ENCODE results near the gene NBPF1.
"Not testable (repeated sequence)": the region's sequence is repeated elsewhere in the genome, so short reads cannot be mapped to it uniquely, and the experiment has no call there.

NBPF1 gene

DNA sequence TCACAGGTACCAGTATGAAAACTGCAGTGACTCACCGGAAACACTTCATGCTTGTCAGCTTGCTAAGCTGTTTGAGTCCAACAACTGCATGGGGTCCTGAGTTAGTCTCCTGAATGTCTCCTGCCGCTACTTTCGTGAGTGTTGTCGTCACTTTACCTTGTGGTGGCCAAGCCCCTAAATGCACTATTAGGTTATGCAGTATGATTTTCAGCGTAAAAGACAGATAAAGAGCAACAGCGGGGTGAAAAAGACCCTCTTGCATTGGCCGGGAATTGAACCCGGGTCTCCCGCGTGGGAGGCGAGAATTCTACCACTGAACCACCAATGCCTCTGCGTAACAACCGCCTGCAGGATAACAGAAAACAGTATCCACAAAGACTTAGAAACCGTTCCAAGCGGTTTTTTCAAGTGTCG is 67.7 kb downstream of the NBPF1 start:
- DNase-seq (ENCODE audit: low spot score), result peak; percentile 31

DNA sequence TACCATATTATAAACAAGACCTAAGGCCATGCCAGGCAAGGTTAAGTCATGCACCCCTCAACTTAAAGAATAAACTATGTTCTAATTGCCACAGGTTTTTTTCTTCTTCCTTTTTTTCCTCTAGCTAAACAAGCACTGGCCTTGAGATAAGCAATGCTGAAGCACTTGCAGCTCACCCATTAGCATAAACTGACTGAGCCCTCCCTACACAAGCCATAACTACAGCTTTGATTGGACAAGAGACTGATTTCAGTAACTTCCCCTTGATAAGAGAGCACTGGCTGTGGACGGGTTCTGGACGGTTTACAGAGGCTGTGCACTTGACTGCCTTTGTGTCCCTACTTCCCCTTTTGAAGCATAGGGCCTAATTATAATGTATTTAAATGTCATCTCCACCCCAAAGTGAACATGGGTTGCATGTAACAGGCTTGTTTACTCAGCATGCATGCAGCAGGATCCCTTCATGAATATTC is 72.9 kb downstream of the NBPF1 start:
- DNase-seq (ENCODE audit: low spot score), result not testable (repeated sequence)

DNA sequence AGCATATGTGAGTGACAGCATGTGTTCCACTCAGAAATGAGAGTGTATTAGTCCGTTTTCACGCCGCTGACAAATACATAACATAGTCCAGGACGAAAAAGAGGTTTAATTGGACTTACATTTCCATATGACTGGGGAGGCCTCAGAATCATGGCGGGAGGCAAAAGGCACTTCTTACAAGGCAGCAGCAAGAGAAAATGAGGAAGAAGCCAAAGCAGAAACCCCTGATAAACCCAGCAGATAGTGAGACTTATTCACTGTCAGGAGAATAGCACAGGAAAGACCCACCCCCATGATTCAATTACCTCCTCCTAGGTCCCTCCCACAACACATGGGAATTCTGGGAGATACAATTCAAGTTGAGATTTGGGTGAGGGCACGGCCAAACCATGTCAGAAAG is 75.8 kb downstream of the NBPF1 start:
- not testable (repeated sequence) for DNase-seq (ENCODE audit: low spot score)

DNA sequence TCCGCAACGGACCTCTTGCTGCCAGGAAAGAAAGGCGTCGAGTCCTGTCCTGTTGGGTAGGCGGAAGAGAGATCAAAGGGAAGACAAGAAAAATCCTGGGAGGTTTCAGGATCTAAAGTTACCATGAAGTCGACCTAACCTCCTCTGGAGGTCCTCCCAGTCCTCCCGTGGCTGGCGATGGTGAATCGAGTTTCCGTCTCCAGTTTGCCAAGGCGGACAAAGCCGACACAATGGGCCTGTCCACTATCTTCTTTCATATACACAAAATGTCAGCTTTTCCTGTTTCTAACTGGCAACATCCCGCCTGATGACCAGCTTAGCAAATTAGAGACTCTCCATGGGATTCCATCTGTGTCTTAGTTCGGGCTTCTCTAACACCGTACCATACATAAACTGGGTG is 76.6 kb downstream of the NBPF1 start:
- DNase-seq (ENCODE audit: low spot score), result not testable (repeated sequence)

DNA sequence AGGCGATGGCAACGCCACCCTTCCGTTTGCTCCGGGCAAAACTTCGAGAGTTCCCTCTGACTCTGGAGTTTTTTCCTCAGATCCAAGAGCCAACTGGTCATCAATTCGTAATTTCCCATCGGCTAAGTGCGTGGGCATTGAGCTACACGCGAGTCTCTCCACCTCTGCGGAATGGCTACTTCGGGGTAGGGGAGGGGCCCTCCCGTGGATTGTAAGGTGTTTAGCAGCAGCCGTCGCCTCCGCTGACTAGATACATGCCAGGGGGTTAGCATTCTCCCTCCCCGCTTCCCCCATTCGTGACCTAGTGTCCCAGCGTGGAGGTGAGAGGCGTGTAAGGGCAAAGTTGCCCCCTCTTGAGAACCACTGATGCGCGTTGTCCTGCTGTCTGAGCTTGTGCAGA is 77.5 kb downstream of the NBPF1 start:
- not testable (repeated sequence) for DNase-seq (ENCODE audit: low spot score)

DNA sequence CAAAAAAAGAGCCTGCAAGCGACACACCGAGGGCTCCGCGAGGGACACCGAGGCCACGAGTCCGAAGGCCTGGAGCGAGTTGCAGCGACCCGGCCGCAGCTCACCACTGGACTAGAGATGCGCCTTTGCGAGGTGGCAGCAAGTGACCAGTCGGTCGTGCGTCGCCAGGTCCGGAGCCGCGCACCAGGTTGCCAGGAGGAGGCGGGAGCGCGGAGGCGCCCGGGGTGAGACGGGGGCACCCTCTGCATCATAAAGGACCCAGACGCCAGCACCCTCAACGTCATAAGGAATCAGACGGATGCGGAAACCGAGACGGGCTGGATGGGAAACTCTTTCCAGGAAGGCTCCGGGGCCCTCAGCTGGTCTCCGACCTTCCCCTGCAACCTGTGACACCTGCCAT is 77.9 kb downstream of the NBPF1 start:
- DNase-seq (ENCODE audit: low spot score), result not testable (repeated sequence)

DNA sequence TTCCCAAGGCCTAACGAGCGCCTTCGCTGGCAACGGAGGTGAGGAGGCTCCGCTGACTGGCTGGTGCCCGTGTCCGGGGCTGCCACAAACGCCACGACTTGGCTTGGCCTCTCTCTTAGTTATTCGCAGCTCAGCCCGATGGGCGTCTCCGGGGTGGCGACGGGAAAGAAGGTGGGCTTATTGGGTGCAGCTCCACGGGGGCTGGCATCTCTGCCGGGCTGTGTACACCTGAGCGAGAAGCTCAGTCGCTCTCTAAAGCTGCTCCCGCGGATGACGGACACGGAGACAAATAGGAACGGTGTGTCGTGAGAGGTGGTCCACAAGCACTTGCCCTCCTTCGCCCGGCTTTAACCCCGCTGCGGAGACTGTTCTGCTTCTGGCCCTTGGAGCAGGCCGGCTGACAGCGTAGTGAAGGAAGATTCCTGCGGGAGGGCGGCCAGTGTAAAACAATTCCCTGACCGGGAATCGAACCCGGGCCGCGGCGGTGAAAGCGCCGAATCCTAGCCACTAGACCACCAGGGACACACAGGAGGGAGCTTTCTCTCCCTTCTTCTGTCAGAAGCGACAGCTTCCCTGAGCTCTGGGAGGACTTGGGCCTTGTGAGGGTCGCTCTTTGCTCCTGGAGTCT is 78.4 kb downstream of the NBPF1 start:
- not testable (repeated sequence) for DNase-seq (ENCODE audit: low spot score)

DNA sequence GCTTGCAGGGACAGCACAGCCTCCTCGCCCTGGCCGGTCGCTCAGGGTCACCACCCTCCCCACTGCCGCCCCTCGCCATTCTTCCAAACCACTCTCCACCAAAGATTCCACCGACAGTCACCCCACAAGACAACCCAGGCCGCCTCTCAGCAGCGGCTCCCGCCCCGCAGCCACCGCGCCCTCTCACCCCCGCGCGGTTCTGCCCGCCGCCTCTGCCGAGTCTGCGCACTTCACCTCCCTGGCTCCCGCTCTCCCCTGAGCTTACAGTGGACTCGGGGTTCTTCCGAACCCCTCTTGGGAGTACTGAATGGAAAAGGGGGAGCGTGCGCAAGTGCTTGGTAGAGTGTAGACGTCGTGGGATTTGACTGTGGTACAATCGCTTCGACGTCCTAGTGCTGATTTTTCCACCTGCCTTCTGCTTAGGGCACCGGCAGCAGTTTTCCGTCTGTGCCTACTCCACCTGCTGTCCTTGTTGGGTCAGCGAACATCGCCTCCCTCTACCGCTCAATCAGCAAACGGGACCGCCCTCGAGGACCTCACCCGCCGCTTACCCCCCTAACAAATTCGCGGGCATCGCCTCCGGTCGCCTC is 79.0 kb downstream of the NBPF1 start:
- not testable (repeated sequence) for DNase-seq (ENCODE audit: low spot score)

DNA sequence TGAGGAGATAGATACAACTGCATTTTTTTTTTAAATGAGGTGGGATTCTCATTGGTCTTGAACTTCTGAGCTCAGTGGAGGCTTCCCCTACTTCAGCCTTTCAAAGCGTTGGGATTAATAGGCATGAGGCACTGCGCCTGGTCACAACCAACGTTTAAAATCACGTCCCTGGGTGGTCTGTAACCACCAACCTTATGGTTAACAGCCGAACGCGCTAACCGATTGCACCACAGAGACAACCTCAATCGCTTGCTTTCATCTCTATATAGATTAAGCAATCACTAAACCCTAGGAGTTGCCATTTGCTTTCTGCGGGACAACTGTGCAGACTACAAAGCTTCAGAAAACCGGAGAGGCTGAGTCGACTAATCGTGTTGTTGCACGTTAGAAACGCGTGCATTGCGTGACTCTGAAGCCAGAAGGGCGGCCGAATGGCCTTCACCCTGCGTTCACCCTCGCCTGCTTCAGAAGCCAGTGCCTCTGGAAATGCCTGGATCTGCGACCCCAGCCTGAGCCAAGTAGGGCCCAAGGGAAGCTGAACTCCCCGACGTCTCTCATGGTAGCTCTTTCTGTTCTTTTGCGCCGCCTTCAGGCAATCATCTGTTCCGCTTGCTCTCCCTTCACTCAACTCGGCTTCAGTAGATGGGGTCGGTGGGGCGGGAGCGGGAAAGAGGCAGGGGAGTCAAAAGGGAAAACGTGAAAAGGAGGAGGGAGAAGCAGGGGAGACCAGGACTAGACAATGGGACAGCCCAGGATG is 81.0 kb downstream of the NBPF1 start:
- DNase-seq (ENCODE audit: low spot score), result not testable (repeated sequence)

DNA sequence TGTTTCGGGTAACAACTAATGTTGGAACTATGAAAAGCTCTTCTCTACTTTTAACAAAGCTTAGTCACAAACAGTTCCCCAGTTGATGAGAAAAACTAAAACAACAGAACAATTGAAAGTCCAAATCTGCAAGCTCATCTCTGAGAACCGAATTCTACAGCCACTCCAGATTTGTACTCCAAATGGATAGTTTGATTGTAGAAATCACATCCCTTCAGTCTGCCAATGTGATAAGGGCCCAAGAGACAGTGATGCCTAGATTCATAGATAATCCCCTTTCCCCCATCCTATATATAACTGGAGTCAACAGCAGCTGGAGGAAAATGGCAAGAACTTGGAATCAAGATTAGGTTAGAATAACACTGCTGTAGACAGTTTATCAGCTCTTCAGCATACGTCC is 85.0 kb downstream of the NBPF1 start:
- not testable (repeated sequence) for DNase-seq (ENCODE audit: low spot score)

DNA sequence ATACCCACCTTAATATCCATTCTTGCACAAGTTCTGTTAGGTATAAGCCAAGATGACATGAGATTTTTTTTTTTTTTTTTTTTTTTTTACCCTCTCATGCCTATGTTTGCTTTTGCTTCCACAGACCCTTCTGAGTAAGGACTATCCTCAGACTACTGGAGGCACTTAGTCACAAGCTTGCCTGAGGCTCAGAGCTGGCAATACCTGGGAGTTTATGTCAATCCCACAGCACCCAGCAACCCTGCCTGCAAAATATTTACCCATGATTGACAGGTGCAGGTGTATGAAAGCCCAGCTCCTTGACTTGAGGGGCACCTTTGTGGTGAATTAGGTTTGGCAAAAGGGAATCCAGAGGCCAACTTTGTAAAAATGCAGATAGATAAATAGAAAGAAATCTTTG is 87.6 kb downstream of the NBPF1 start:
- not testable (repeated sequence) for DNase-seq (ENCODE audit: low spot score)

DNA sequence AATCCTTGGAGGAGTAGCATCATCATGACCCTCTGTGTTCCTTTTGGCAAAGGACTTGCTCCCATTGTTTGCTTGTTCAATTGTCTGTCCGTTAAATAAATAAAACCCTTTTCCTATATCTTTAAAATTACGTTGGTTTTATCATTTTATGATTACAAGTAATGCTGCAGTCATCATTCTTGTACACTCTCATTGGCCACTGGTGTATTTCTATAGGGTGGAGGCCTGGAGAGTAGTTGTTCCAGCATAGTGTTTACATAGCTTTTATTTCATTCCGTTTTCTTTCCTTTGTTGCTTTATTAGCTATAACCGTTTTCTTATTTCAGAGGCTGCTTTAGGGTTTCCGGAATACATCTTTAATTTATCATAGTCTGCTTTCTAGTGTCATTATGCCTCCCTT is 91.7 kb downstream of the NBPF1 start:
- not testable (repeated sequence) for DNase-seq (ENCODE audit: low spot score)

DNA sequence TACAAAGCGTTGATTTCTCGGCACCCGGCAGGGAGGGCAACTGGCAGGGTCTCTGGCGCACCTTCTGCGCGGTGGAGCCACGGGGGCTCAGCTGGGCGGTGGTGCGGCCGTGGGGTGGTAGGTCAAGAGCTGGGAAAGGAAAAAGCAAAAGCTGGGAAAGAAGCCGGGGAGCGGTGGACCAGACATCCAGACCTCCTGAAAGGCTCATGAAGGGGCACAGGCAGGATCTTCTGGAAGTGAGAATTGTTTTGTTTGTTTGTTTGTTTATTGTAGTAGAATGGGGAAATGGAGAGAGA is 92.1 kb downstream of the NBPF1 start:
- peak; percentile 2 for DNase-seq (ENCODE audit: low spot score)

DNA sequence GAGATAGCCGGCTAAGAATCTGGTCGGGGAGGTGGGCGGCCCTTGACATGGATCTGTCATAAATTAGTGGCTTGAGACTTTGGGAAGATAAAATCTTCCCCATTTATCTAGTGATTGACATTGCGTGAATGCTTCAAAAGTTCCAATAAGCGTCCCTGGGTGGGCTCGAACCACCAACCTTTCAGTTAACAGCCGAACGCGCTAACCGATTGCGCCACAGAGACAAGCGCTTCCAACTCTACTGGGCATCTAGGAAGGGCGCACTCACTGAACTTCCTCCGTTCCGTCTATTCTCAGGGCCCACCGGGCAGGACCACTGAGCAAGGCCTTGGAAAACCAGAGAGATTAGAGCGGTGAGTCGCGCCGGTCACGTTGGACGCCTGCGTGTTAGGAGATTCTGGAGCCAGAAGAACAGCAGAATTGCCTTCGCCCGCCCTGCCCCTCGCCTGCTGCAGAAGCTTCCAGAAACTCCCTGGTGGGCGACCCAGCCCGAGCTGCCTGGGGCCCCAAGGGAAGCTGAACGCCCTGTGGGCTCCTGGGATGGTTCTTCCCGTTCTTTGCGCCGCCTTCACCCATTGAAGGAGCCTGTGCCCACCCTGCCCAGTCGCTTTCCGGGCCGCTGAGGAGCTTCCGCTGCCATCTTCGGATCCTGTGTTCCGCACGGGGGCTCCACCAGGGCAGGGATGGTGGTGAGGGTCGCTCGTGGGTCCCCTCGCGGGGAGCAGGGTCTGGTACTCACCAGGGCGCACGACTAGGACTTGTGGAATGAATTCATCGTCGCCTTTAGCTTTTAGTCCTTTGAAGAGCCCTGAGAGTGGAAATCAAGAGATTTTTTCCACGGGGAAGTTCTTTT is 92.7 kb downstream of the NBPF1 start:
- peak; percentile 31 for DNase-seq (ENCODE audit: low spot score)

DNA sequence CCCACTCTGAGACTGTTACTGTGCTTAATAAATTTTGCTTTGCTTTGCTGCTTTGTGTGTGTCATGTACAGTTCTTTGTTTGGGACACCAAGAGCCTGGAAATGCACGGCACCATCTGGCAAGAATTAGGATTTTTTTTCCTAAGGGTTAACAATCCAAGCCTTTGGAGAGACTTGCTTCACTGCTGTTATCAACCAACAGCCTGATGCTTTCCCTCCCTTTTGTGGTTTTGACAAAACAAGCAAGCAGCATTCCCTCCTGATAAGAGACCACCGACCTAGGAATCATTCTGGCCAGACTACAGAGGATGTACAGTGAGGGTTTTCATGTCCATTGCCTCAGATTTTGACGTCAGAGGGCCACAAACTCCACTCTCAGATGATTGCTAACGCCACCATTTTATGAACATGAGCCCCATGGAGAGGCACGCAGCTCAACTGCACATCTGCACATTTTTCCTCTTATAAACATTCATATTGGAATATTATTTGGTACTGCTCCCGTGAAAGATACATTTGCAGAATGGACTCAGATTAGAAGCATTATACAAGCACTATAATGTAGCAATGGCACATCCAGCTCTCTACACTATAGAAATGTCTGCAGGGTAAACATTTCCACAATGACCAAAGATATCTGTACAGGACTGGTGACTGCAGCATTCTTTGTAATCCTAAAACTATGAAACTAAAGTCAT is 94.0 kb downstream of the NBPF1 start:
- peak; percentile 4 for DNase-seq (ENCODE audit: low spot score)

DNA sequence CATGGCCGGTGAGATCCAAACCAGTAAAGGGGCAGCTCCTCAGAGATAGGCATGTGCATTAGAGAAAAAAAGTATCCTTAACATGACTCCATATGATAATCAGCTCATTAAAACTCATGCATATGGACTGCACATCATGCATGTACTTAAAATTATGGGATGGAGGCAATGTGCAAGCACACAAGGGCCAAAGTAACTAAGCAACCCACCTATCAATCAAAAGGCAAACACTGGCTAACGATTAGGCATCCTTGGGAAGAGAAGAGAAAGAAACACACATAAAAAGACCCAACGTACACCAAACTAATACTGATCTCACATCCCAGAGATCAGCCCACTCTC is 94.5 kb downstream of the NBPF1 start:
- DNase-seq (ENCODE audit: low spot score), result not testable (repeated sequence)

DNA sequence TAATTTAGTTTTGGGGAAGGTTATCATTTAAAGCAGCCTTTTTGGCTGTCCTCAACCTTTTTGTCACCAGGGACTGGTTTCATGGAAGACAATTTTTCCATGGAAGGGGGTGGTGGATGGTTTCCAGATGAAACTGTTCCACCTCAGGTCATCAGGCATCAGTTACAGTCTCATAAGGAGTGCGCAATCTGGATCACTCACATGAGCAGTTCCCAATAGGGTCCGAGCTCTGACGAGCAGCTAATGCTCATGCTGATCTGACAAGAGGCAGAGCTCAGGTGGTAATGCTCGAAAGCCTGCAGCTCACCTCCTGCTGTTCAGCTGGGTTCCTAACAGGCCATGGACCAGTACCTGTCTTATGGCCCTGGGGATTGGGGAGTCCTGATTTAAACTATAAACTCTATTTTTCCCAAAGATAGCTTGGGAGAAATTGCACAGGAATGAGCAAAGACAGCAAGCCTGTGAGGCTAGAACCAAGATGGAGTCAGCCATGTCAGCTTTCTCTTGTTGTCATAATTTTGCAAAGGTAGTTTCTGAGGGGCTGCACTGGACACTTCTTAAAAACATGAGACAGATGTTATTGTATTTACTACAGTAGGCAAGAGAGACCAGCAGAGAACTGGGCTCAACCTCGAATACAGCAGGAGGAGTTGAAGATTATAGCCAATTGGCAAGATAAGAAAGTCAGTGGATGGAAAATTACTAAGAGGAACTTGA is 96.5 kb downstream of the NBPF1 start:
- not testable (repeated sequence) for DNase-seq (ENCODE audit: low spot score)

DNA sequence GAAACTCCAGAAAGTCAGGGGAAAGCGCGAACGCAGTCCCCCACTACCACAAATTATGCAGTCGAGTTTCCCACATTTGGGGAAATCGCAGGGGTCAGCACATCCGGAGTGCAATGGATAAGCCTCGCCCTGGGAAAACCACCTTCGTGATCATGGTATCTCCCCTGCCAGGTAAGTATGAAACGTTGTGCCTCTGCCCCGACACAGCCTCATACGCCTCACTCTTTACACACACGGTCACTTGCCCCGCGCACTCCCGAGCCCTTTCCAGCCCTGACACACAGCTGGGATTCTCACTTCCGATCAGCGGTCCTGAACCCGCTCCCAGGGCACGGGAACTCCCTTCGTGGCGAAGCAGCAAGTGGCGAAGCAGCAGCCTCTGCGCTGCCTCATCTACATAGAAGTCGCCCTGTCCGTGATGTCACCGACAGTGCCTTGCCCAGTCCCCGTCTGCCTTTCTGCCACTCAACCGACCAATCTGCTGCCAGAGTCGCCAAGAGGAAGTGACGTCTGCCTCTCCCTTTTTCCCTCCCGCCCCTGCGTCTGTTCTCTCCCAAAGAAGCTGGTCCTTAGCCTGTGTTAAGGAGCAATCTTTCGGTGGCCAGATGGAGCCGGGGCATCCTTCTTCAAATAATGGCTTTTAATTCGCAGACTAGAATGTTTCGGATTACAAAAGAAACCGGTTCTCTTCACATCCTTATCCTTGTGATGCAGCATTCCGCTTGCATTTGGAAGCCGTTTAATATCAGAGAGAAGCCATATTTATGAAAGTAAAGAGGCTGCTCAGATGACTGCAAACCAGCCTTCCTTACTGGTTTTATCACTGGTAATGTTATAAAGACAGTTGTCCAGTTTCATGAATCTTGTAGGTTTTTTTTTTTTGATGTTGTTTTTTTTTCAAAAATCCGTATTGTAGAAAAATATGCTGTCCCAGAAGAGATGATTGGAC is 99.0 kb downstream of the NBPF1 start, which contains the start of gene RNU1-1:
Gene RNU1-1 (minus strand): TSS at position 179 of the 949 bp plus-strand sequence.
- not testable (repeated sequence) for DNase-seq (ENCODE audit: low spot score)

DNA sequence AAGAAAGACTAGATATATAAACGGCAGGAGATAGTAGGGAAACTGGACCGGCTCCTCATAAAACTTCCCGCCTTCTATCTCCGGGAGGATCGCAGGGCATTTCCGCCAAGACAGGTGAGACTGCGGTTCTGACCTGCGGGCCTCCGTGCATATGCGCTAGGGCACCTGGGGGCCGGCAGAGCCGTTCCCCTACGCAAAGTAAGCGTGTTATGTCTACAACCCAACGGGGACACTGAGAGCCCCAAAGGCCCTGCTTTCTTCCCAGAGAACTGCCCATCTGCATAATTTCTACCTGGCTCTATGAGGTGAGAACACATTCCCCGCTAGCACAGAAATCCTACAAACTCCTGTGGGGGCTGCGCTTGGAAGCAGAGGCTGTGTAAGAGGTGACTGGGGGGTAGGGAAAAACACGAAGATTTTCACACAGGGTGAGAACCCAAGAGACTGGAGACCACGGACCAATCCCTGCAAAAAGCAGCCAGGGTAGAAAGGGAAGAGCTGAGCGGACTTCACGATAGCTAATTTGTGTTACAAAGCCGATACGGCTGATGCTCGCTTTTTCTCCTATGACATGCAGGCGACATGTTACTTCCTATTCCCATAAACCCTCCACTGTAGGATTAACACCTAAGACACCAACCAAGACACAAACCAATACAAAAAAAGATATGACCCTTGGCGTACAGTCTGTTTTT is 99.8 kb downstream of the NBPF1 start:
- DNase-seq (ENCODE audit: low spot score), result peak; percentile 52

Measured in AG20443 (cell line).